SH-SY5Y (cell line): ENCODE measurements around the gene RTN4IP1.

Source experiments
- GATA2 ChIP-seq: IDR thresholded peaks from 2 replicates; pipeline ENCODE4 v1.6.1; 2011; ENCODE audit warnings: mild to moderate bottlenecking, low read depth, low read length
- GATA3 ChIP-seq: IDR thresholded peaks from 2 replicates; pipeline ENCODE4 v1.6.1; 2011; ENCODE audit warnings: low read depth, mild to moderate bottlenecking, low read length, moderate library complexity

DNA sequence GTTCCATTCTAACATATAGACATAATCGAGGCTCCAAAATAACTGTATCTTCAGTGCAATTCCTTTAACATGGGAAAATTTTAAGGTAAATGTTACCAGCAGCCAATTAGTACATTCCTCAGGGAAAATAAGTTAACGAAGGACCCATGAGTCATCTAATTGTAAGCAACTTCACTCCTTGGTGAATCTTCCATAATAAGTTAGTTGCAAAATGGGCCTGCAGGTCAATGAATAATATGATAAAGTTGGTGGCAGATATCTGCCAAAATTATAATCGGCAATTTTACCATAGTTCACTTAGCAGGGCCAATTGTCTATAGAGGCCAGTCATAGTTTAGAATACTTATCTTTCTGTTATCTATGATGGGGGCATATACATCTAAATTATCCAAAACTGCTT is 42.4 kb upstream of the RTN4IP1 start:
- TF ChIP-seq GATA2 (no peak), GATA3 (no peak)
